Gastrocnemius medialis (tissue), 4 donors: ENCODE results near the gene MPPED2. TPM values are rescaled to one million over a fixed set of nuclear protein-coding genes. Genes with fewer than 3 reads are reported as not detected.

Experiments used
- ATAC-seq, 2 donors: fragments of 150-250 bp; one replicate each; pipeline ENCODE4 v1.9.1; 2016
- DNase-seq, 2 donors: peaks; one replicate each; pipeline ENCODE4 v3.0.0-alpha.2; 2019
- H3K27ac ChIP-seq, 4 donors: fragments of 200-600 bp; sonication (generic); 1 replicate in 1 of 4; 2 replicates in 3 of 4; pipeline ENCODE4 v1.5.1; 2016 to 2018; ENCODE audit warnings: mild to moderate bottlenecking in 2 of 4, moderate library complexity in 1 of 4
- H3K27me3 ChIP-seq, 3 donors: fragments of 200-600 bp; sonication (generic) in 2 of 3; 1 replicate in 1 of 3; 2 replicates in 2 of 3; pipeline versions ENCODE4 v1.5.1 to v1.6.0; 2016 to 2019; ENCODE audit warnings: mild to moderate bottlenecking in 1 of 3, moderate library complexity in 1 of 3
- H3K36me3 ChIP-seq, 2 donors: fragments of 200-600 bp; sonication (generic) in 1 of 2; one replicate each; pipeline ENCODE4 v1.5.1; 2017 to 2018
- H3K4me1 ChIP-seq, 2 donors: fragments of 200-600 bp; sonication (generic) in 1 of 2; one replicate each; pipeline ENCODE4 v1.5.1; 2016 to 2017; ENCODE audit warnings: mild to moderate bottlenecking in 2 of 2
- H3K4me3 ChIP-seq, 4 donors: fragments of 200-600 bp; sonication (generic) in 3 of 4; 1 replicate in 1 of 4; 2 replicates in 3 of 4; pipeline ENCODE4 v1.5.1; 2016 to 2019; ENCODE audit warnings: mild to moderate bottlenecking in 2 of 4
- H3K9me3 ChIP-seq, 3 donors: fragments of 200-600 bp; sonication (generic) in 2 of 3; 1 replicate in 1 of 3; 2 replicates in 2 of 3; pipeline ENCODE4 v1.5.1; 2016 to 2019
- CTCF ChIP-seq, 5 experiments: fragments of 450-650 bp in 3 of 5; fragments of 200-600 bp in 2 of 5; sonication (generic) in 2 of 5; IDR thresholded peaks in 4 of 5; conservative IDR thresholded peaks in 1 of 5; 1 replicate in 4 of 5; 2 replicates in 1 of 5; pipeline ENCODE4 v1.5.1; 2016 to 2019; ENCODE audit warnings: antibody characterized with exemption in 5 of 5, mild to moderate bottlenecking in 3 of 5, moderate library complexity in 3 of 5
- POLR2A ChIP-seq, 2 donors: fragments of 450-650 bp; IDR thresholded peaks; one replicate each; pipeline ENCODE4 v1.6.1; 2017; ENCODE audit warnings: antibody characterized with exemption in 2 of 2, mild to moderate bottlenecking in 2 of 2, moderate library complexity in 2 of 2
- in situ Hi-C, 4 donors: fragments of 200-750 bp; cut with MboI; loops; one replicate each; pipeline versions ENCODE4 v1.15.0 to v1.8.0; 2017; ENCODE audit warnings: low sequenced_read_pairs in 4 of 4
- intact Hi-C: fragments of 100-400 bp; cut with DNase I; formaldehyde crosslinking; loops from one replicate; pipeline ENCODE4 v1.15.1; 2023; ENCODE audit warnings: low total_unique reads
- total RNA-seq, 4 donors: library from RNA; depleted of rRNA; stranded (reverse); fragments of >200 nt; gene quantifications; one replicate each; pipeline versions ENCODE4 v1.1.0 to v1.2.3, GENCODE V29; 2016

The MPPED2 gene
- total RNA-seq, 4 donors from 2014 or later: 0.78 to 4.4 (median 2.2) TPM

GRCh38 chr11:30596832-30597231, 10.7 kb upstream of the MPPED2 start:
- Histone ChIP-seq H3K4me3 (no peak overlapping the region), H3K36me3 (no peaks in the 10 kb centered on the region), H3K9me3 (no peaks in the 10 kb centered on the region), H3K27ac (no peak overlapping the region), H3K27me3 (no peaks in the 10 kb centered on the region), H3K4me1 (no peaks in the 10 kb centered on the region)
- in situ Hi-C loops: no loop called here
- TF ChIP-seq CTCF (IDR thresholded peaks at IDR 0.05 in 4 of 5, conservative IDR thresholded peaks at IDR 0.05 in 1 of 5) (no peak), POLR2A (IDR thresholded peaks at IDR 0.05) (no peak)
- ATAC-seq (no peak), DNase-seq (no peak)
- intact Hi-C loops: no loop called here

GRCh38 chr11:30595934-30596333, 9.8 kb upstream of the MPPED2 start:
- TF ChIP-seq POLR2A (IDR thresholded peaks at IDR 0.05) (no peak), CTCF (IDR thresholded peaks at IDR 0.05 in 4 of 5, conservative IDR thresholded peaks at IDR 0.05 in 1 of 5) (no peak)
- in situ Hi-C loops (no loop called here), intact Hi-C loops (no loop called here)
- Histone ChIP-seq H3K9me3 (no peaks in the 10 kb centered on the region), H3K4me1 (no peaks in the 10 kb centered on the region), H3K27me3 (no peaks in the 10 kb centered on the region), H3K4me3 (no peak overlapping the region), H3K27ac (no peak overlapping the region), H3K36me3 (no peaks in the 10 kb centered on the region)
- ATAC-seq (no peak), DNase-seq (no peak)

GRCh38 chr11:30594646-30595411, 8.7 kb upstream of the MPPED2 start:
- Histone ChIP-seq H3K4me3 (peak overlapping the region in 1 of 4 donors; percentile 1), H3K27me3 (no peaks in the 10 kb centered on the region), H3K36me3 (no peaks in the 10 kb centered on the region), H3K9me3 (no peaks in the 10 kb centered on the region), H3K27ac (no peak overlapping the region), H3K4me1 (no peaks in the 10 kb centered on the region)
- no peak for TF ChIP-seq POLR2A (IDR thresholded peaks at IDR 0.05)
- no peak for TF ChIP-seq CTCF (IDR thresholded peaks at IDR 0.05 in 4 of 5, conservative IDR thresholded peaks at IDR 0.05 in 1 of 5)
- intact Hi-C loops (no loop called here), in situ Hi-C loops (no loop called here)
- no peak for DNase-seq
- ATAC-seq: no peak

GRCh38 chr11:30587269-30587812, 1.2 kb upstream of the MPPED2 start:
- intact Hi-C loops: no loop called here
- in situ Hi-C loops: no loop called here
- ATAC-seq (no peak), DNase-seq (no peak)
- Histone ChIP-seq H3K4me3 (peak overlapping the region in 1 of 4 donors; percentile 81), H3K27ac (peak overlapping the region in 1 of 4 donors; percentile 72), H3K36me3 (no peaks in the 10 kb centered on the region), H3K9me3 (no peaks in the 10 kb centered on the region), H3K27me3 (no peaks in the 10 kb centered on the region), H3K4me1 (no peaks in the 10 kb centered on the region)
- TF ChIP-seq CTCF (IDR thresholded peaks at IDR 0.05 in 4 of 5, conservative IDR thresholded peaks at IDR 0.05 in 1 of 5): no peak
- no peak for TF ChIP-seq POLR2A (IDR thresholded peaks at IDR 0.05)
